NCI-H510A (cell line): Measurements from ENCODE around the gene TGFB1I1.
"Not testable (repeated sequence)": the region's sequence is repeated elsewhere in the genome, so short reads cannot be mapped to it uniquely, and the experiment has no call there.

Experiments
- DNase-seq: peaks from one replicate; lab custom pipeline; 2025; lab: John Stamatoyannopoulos, UW

TGFB1I1 gene

GRCh38 chr16:31517800-31518402 lies 45.9 kb downstream of the TGFB1I1 start:
- DNase-seq, result no peak

- DNase-seq, result no peak
Measured at GRCh38 chr16:31519759-31520431, 47.9 kb downstream of the TGFB1I1 start.

- DNase-seq, result no peak
Measured at GRCh38 chr16:31521368-31521767, 49.4 kb downstream of the TGFB1I1 start.

GRCh38 chr16:31522071-31522470 lies 50.1 kb downstream of the TGFB1I1 start:
- no peak for DNase-seq

GRCh38 chr16:31523768-31524167 lies 51.8 kb downstream of the TGFB1I1 start:
- not testable (repeated sequence) for DNase-seq

- no peak for DNase-seq
Measured at GRCh38 chr16:31525113-31525512, 53.2 kb downstream of the TGFB1I1 start.
